Stimulated activated naive CD8-positive, alpha-beta T cell treated with anti-CD3 and anti-CD28 coated beads, Interleukin-15, amount 100 ng/mL, for 72 hours (primary cell): ENCODE results near the gene ZNF175.

Source experiments
- ATAC-seq: fragments of 150-1000 bp; cut with Tn5 transposase; 2 replicates; pipeline ENCODE4 v1.10.0; 2021; ENCODE audit warnings: mild to moderate bottlenecking, moderate library complexity
- DNase-seq, 2 donors: peaks; one replicate each; pipeline ENCODE4 v3.0.0; 2021 to 2022
- H3K27ac Mint-ChIP-seq, 2 donors: one replicate each; pipeline ENCODE4 v1.8.0; 2022; ENCODE audit warnings: mild to moderate bottlenecking in 2 of 2, mixed read lengths in 2 of 2, moderate library complexity in 2 of 2
- H3K27me3 Mint-ChIP-seq: one replicate; pipeline ENCODE4 v1.8.0; 2022; ENCODE audit warnings: mixed read lengths
- H3K4me1 Mint-ChIP-seq: one replicate; pipeline ENCODE4 v1.8.0; 2022; ENCODE audit warnings: mild to moderate bottlenecking, mixed read lengths
- H3K4me3 Mint-ChIP-seq, 2 donors: one replicate each; pipeline ENCODE4 v1.8.0; 2022; ENCODE audit warnings: mild to moderate bottlenecking in 2 of 2, mixed read lengths in 2 of 2, moderate library complexity in 1 of 2
- H3K9me3 Mint-ChIP-seq, 2 donors: one replicate each; pipeline ENCODE4 v1.8.0; 2022; ENCODE audit warnings: mixed read lengths in 2 of 2

ZNF175 gene

GRCh38 chr19:51566489-51567100 lies 4.5 kb upstream of the ZNF175 start:
- Mint-ChIP-seq H3K27me3 (peaks cover 42% of the 10 kb centered on the region), H3K9me3 (no peaks in the 10 kb centered on the region), H3K4me1 (peaks cover 15% of the 10 kb centered on the region), H3K27ac (no peak overlapping the region), H3K4me3 (no peak overlapping the region)
- ATAC-seq (no peak), DNase-seq (no peak)

GRCh38 chr19:51567583-51567982 lies 3.5 kb upstream of the ZNF175 start:
- Mint-ChIP-seq H3K9me3 (no peaks in the 10 kb centered on the region), H3K4me1 (peaks cover 24% of the 10 kb centered on the region), H3K27ac (no peak overlapping the region), H3K27me3 (peaks cover 38% of the 10 kb centered on the region), H3K4me3 (no peak overlapping the region)
- ATAC-seq (no peak), DNase-seq (no peak)

DNA sequence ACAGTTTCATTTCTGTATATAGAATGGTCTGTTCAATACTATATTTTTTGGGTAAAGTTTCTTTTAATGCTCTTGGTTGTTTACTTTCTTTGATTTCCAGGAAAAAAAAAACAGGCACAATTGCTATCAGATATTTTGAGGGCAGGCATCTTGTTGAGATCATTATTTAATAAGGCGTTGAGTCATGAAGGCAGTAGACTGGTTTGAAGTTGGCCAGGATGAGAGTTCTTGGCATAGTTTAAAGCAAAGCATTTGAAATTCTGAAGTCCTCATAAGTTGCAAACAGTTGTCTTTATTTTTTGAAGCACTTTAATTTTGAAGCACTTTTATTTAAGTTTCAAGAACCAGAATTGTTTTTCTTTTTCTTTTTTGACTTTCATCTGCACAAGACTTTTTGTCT lies 2.6 kb upstream of the ZNF175 start:
- Mint-ChIP-seq H3K9me3 (no peaks in the 10 kb centered on the region), H3K27ac (no peak overlapping the region), H3K27me3 (peaks cover 34% of the 10 kb centered on the region), H3K4me1 (peaks cover 30% of the 10 kb centered on the region), H3K4me3 (no peak overlapping the region)
- DNase-seq (no peak), ATAC-seq (no peak)

GRCh38 chr19:51571599-51571998 lies 516 bp downstream of the ZNF175 start:
- Mint-ChIP-seq H3K27me3 (peaks cover 9% of the 10 kb centered on the region), H3K9me3 (no peaks in the 10 kb centered on the region), H3K4me1 (peaks cover 31% of the 10 kb centered on the region), H3K4me3 (peak overlapping the region; percentile 96 to 98), H3K27ac (peak overlapping the region; percentile 91 to 99)
- DNase-seq (no peak), ATAC-seq (peak; percentile 18)

GRCh38 chr19:51572410-51572809 lies 1.3 kb downstream of the ZNF175 start:
- Mint-ChIP-seq H3K27me3 (peaks cover 9% of the 10 kb centered on the region), H3K27ac (peak overlapping the region in 1 of 2 donors; percentile 43), H3K4me1 (peaks cover 31% of the 10 kb centered on the region), H3K4me3 (peak overlapping the region; percentile 96 to 98), H3K9me3 (no peaks in the 10 kb centered on the region)
- ATAC-seq (no peak), DNase-seq (no peak)

GRCh38 chr19:51572908-51573307 lies 1.8 kb downstream of the ZNF175 start:
- Mint-ChIP-seq H3K9me3 (no peaks in the 10 kb centered on the region), H3K4me3 (no peak overlapping the region), H3K27me3 (peaks cover 5% of the 10 kb centered on the region), H3K4me1 (peaks cover 31% of the 10 kb centered on the region), H3K27ac (no peak overlapping the region)
- no peak for DNase-seq
- no peak for ATAC-seq

GRCh38 chr19:51573331-51573730 lies 2.2 kb downstream of the ZNF175 start:
- ATAC-seq, result no peak
- H3K4me3 Mint-ChIP-seq, result no peak overlapping the region
- H3K27ac Mint-ChIP-seq, result no peak overlapping the region
- H3K9me3 Mint-ChIP-seq, result no peaks in the 10 kb centered on the region
- peaks cover 31% of the 10 kb centered on the region for H3K4me1 Mint-ChIP-seq
- peaks cover 1% of the 10 kb centered on the region for H3K27me3 Mint-ChIP-seq
- no peak for DNase-seq

DNA sequence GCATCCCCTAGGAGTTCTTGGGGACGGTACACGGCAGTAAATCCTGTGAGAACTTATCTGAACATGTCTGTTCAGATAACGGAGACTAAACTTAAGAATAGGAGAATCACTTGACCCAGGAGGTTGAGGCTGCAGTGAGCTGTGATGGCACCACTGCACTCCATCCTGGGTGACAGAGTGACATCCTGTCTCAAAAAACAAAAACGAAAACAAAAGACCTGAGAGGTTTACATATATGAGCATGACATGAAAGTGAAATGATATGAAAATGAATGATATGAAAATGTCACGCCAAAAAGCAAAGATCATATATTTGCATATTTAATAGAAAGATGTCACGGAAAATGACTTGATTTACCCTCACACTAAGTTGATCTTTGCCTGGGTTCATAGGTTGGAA lies 5.8 kb downstream of the ZNF175 start:
- ATAC-seq (no peak), DNase-seq (no peak)
- Mint-ChIP-seq H3K4me3 (no peak overlapping the region), H3K27ac (no peak overlapping the region), H3K27me3 (no peaks in the 10 kb centered on the region), H3K4me1 (peaks cover 14% of the 10 kb centered on the region), H3K9me3 (peaks cover 4 to 7% of the 10 kb centered on the region in 2 donors)

DNA sequence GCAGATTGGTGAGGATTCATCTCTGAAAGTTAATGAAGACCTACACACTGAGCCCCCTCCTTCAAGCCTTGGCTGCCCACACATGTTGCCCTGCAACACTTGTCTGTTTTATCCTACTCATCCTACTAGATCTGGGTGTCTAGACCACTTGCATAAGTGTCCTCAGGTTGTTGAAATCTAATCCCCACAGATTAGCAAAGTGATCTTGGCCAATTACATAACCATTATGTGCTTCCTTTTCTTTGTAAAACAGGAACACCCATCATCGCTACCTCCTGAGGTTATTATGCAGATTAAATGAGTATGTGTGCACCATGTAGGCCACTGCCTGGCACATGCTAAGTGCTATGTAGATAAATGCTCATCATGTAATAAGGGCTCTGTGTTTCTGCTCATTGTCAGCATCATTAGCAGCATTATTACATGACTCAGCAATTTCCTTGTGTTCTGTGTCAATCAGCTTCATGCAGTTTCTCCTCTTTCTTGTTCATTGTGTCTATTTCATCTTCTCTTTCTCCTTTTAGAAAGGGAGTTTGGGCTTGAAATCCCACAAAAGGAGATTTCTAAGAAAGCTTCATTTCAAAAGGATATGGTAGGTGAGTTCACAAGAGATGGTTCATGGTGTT lies 15.1 kb downstream of the ZNF175 start:
- no peaks in the 10 kb centered on the region for H3K27me3 Mint-ChIP-seq
- H3K9me3 Mint-ChIP-seq, result peaks cover 39 to 73% of the 10 kb centered on the region in 2 donors
- ATAC-seq (no peak), DNase-seq (no peak)
- H3K4me1 Mint-ChIP-seq, result no peaks in the 10 kb centered on the region
- H3K4me3 Mint-ChIP-seq, result no peak overlapping the region
- H3K27ac Mint-ChIP-seq, result no peak overlapping the region

DNA sequence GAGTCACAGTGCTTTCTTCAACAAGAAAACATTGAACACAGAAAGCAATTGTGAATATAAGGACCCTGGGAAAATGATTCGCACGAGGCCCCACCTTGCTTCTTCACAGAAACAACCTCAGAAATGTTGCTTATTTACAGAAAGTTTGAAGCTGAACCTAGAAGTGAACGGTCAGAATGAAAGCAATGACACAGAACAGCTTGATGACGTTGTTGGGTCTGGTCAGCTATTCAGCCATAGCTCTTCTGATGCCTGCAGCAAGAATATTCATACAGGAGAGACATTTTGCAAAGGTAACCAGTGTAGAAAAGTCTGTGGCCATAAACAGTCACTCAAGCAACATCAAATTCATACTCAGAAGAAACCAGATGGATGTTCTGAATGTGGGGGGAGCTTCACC lies 15.7 kb downstream of the ZNF175 start:
- H3K4me1 Mint-ChIP-seq, result no peaks in the 10 kb centered on the region
- H3K27me3 Mint-ChIP-seq, result no peaks in the 10 kb centered on the region
- H3K4me3 Mint-ChIP-seq, result no peak overlapping the region
- H3K27ac Mint-ChIP-seq, result no peak overlapping the region
- peaks cover 39 to 69% of the 10 kb centered on the region in 2 donors for H3K9me3 Mint-ChIP-seq
- no peak for ATAC-seq
- DNase-seq, result no peak

- peaks cover 39 to 68% of the 10 kb centered on the region in 2 donors for H3K9me3 Mint-ChIP-seq
- no peak overlapping the region for H3K4me3 Mint-ChIP-seq
- H3K27ac Mint-ChIP-seq, result no peak overlapping the region
- H3K27me3 Mint-ChIP-seq, result no peaks in the 10 kb centered on the region
- H3K4me1 Mint-ChIP-seq, result no peaks in the 10 kb centered on the region
- no peak for ATAC-seq
- no peak for DNase-seq
Measured at GRCh38 chr19:51587264-51588191, 16.4 kb downstream of the ZNF175 start.

- no peak for ATAC-seq
- Mint-ChIP-seq H3K9me3 (peaks cover 26 to 58% of the 10 kb centered on the region in 2 donors), H3K4me1 (peaks cover 16% of the 10 kb centered on the region), H3K27ac (no peak overlapping the region), H3K27me3 (no peaks in the 10 kb centered on the region), H3K4me3 (no peak overlapping the region)
- no peak for DNase-seq
Measured at GRCh38 chr19:51589511-51589910, 18.4 kb downstream of the ZNF175 start.

DNA sequence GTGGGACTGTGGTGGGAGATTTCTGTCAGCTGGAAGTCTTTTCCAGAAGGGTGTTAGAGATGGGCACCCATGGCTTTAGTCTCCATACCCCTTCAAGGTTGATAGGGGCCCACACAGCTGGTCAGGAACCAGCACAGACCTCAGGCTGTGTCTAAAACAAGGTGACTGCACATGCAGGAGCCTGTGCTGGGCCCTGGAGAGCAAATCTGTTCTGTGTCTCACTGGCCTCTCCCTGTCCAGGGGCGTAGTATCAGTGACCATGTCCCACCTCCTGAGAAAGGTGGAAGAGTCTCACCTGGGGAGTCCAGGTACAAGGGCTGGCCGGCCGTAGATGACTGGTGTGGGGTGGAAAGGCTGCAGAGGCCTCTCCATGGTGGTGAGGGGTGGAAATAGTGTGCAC lies 19.4 kb downstream of the ZNF175 start:
- DNase-seq (no peak), ATAC-seq (no peak)
- no peak overlapping the region for H3K4me3 Mint-ChIP-seq
- H3K27me3 Mint-ChIP-seq, result no peaks in the 10 kb centered on the region
- peaks cover 25% of the 10 kb centered on the region for H3K4me1 Mint-ChIP-seq
- no peak overlapping the region for H3K27ac Mint-ChIP-seq
- peaks cover 19 to 58% of the 10 kb centered on the region in 2 donors for H3K9me3 Mint-ChIP-seq

- peaks cover 7% of the 10 kb centered on the region for H3K27me3 Mint-ChIP-seq
- H3K4me3 Mint-ChIP-seq, result no peak overlapping the region
Measured at GRCh38 chr19:51592521-51592920, 21.4 kb downstream of the ZNF175 start.

GRCh38 chr19:51593138-51593890 lies 22.2 kb downstream of the ZNF175 start:
- Mint-ChIP-seq H3K9me3 (peaks cover 0 to 30% of the 10 kb centered on the region in 2 donors), H3K27me3 (peaks cover 7% of the 10 kb centered on the region), H3K27ac (peak overlapping the region; percentile 77 to 84), H3K4me1 (peaks cover 26% of the 10 kb centered on the region), H3K4me3 (peak overlapping the region; percentile 92 to 96)
- ATAC-seq (no peak), DNase-seq (no peak)

More at GRCh38 chr19:51592521-51592920, 21.4 kb downstream of the ZNF175 start:
- Mint-ChIP-seq H3K4me1 (peaks cover 26% of the 10 kb centered on the region), H3K9me3 (peaks cover under 1 to 37% of the 10 kb centered on the region in 2 donors), H3K27ac (peak overlapping the region in 1 of 2 donors; percentile 42)
- ATAC-seq, result no peak
- DNase-seq, result no peak
